Fibroblast of pulmonary artery (primary cell): ENCODE data around the gene UBASH3B.
A peak's percentile ranks its signal among the peaks of the same experiment; 100 is the strongest.

Source experiments
- DNase-seq: peaks from one replicate; pipeline ENCODE4 v3.0.0-alpha.2; 2010; ENCODE audit warnings: low read depth
- H3K4me3 ChIP-seq: replicated peaks from 2 replicates; pipeline ENCODE4 v1.5.1; 2011; ENCODE audit warnings: low read depth, mild to moderate bottlenecking, control low read depth, low read length, moderate library complexity
- CTCF ChIP-seq: IDR thresholded peaks from 2 replicates; pipeline ENCODE4 v1.5.1; 2011; ENCODE audit warnings: mild to moderate bottlenecking, control low read depth, low read length, inconsistent platforms; ENCODE audit errors: missing control alignments

UBASH3B gene

GRCh38 chr11:122751292-122752070, 96.0 kb downstream of the UBASH3B start:
- TF ChIP-seq CTCF = no peak
- no peak overlapping the region for H3K4me3 ChIP-seq
- no peak for DNase-seq

- H3K4me3 ChIP-seq = no peak overlapping the region
- DNase-seq = no peak
- no peak for TF ChIP-seq CTCF
Measured at GRCh38 chr11:122754028-122754427, 98.5 kb downstream of the UBASH3B start.

GRCh38 chr11:122754553-122755322, 99.2 kb downstream of the UBASH3B start:
- DNase-seq = peak; percentile 35
- H3K4me3 ChIP-seq = no peak overlapping the region
- peak; percentile 48 for TF ChIP-seq CTCF

GRCh38 chr11:122755409-122755808, 99.9 kb downstream of the UBASH3B start:
- no peak overlapping the region for H3K4me3 ChIP-seq
- DNase-seq = peak; percentile 54
- no peak for TF ChIP-seq CTCF

GRCh38 chr11:122755941-122756340, 100.4 kb downstream of the UBASH3B start:
- no peak for TF ChIP-seq CTCF
- DNase-seq = peak; percentile 46
- H3K4me3 ChIP-seq = no peak overlapping the region

- peak; percentile 14 for TF ChIP-seq CTCF
- H3K4me3 ChIP-seq = no peak overlapping the region
- DNase-seq = no peak
Measured at GRCh38 chr11:122756417-122756816, 100.9 kb downstream of the UBASH3B start.
